Esophagus muscularis mucosa (tissue), 3 donors: ENCODE data around the gene SEC14L1.

Experiments
- CTCF ChIP-seq, 3 experiments: fragments of 200-600 bp in 2 of 3; fragments of 450-650 bp in 1 of 3; sonication (generic) in 2 of 3; IDR thresholded peaks; one replicate each; pipeline ENCODE4 v1.5.1; 2017 to 2019; ENCODE audit warnings: antibody characterized with exemption in 3 of 3, mild to moderate bottlenecking in 2 of 3, moderate library complexity in 1 of 3
- EP300 ChIP-seq: sonication (generic); formaldehyde crosslinking; IDR thresholded peaks from one replicate; pipeline ENCODE4 v1.6.1; 2017; ENCODE audit warnings: antibody characterized with exemption

- TF ChIP-seq CTCF (IDR thresholded peaks at IDR 0.05) (no peak), EP300 (no peak)
Observed at GRCh38 chr17:77132411-77133086, 8.2 kb upstream of the SEC14L1 start.
